HG03135 (cell line): ENCODE measurements around the gene PLVAP.
"Not testable (repeated sequence)": the region's sequence is repeated elsewhere in the genome, so short reads cannot be mapped to it uniquely, and the experiment has no call there.

Experiments
- ATAC-seq: cut with Tn5 transposase; IDR thresholded peaks from one replicate; pipeline ENCODE4 v1.9.1; 2021; ENCODE audit warnings: mild to moderate bottlenecking, moderate library complexity; ENCODE audit not compliant: unreplicated experiment

PLVAP gene

GRCh38 chr19:17401628-17402027, 24.5 kb upstream of the PLVAP start:
- ATAC-seq = no peak

- no peak for ATAC-seq
Observed at GRCh38 chr19:17398902-17399527, 21.9 kb upstream of the PLVAP start.

- no peak for ATAC-seq
Observed at GRCh38 chr19:17394891-17395415, 17.8 kb upstream of the PLVAP start.

- ATAC-seq = no peak
Observed at GRCh38 chr19:17393914-17394313, 16.8 kb upstream of the PLVAP start, which contains the start of gene CCDC194. TSS of gene CCDC194 (minus strand) at chr19:17394196. CDS start at chr19:17394158, 38 bp downstream.

GRCh38 chr19:17393002-17393401, 15.9 kb upstream of the PLVAP start:
- no peak for ATAC-seq

- ATAC-seq = no peak
Observed at GRCh38 chr19:17391371-17392151, 14.4 kb upstream of the PLVAP start.

- ATAC-seq = peak; percentile 67
Observed at GRCh38 chr19:17390665-17391370, 13.7 kb upstream of the PLVAP start.

GRCh38 chr19:17389957-17390664, 13.0 kb upstream of the PLVAP start:
- ATAC-seq = no peak

- no peak for ATAC-seq
Observed at GRCh38 chr19:17389288-17389687, 12.1 kb upstream of the PLVAP start.

- no peak for ATAC-seq
Observed at GRCh38 chr19:17385878-17386611, 8.9 kb upstream of the PLVAP start.

GRCh38 chr19:17380426-17381138, 3.4 kb upstream of the PLVAP start:
- ATAC-seq = no peak

- ATAC-seq = no peak
Observed at GRCh38 chr19:17379221-17379631, 2.1 kb upstream of the PLVAP start.

- no peak for ATAC-seq
Observed at GRCh38 chr19:17378271-17378670, 1.1 kb upstream of the PLVAP start.

GRCh38 chr19:17370026-17370587, 7.0 kb downstream of the PLVAP start:
- peak; percentile 76 for ATAC-seq

GRCh38 chr19:17365361-17365760, 11.8 kb downstream of the PLVAP start:
- no peak for ATAC-seq

- not testable (repeated sequence) for ATAC-seq
Observed at GRCh38 chr19:17363852-17364605, 13.1 kb downstream of the PLVAP start.

- no peak for ATAC-seq
Observed at GRCh38 chr19:17359905-17360800, 17.0 kb downstream of the PLVAP start.
